Measurements from ENCODE around the gene OPCML. TPM values are rescaled to one million over a fixed set of nuclear protein-coding genes. Genes with fewer than 3 reads are reported as not detected.

Gene OPCML
- total RNA-seq, 1 experiment from 2014 or later = 0.13 TPM

- BruUV-seq (replicated peaks) = no TSS peak
- intact Hi-C loops (cut with micrococcal nuclease; ENCODE audit: unreplicated experiment) = no loop called here
- H3K36me3 ChIP-seq (ENCODE audit: insufficient read depth, low read length, poor library complexity, severe bottlenecking) = no peaks in the 10 kb centered on the region
- H3K27me3 ChIP-seq (replicated peaks; ENCODE audit: insufficient read depth, low read depth, low read length, poor library complexity) = no peaks in the 10 kb centered on the region
- TF ChIP-seq CTCF (conservative IDR thresholded peaks at IDR 0.05; ENCODE audit: low read depth, low read length) (no peak), EZH2 (IDR thresholded peaks at IDR 0.05; ENCODE audit: borderline replicate concordance, low read depth, low read length, poor library complexity, severe bottlenecking) (no peak)
- CTCF ChIA-PET = no interaction called here
- no peak overlapping the region for H3K4me3 ChIP-seq (ENCODE audit: low read depth, low read length, poor library complexity, severe bottlenecking)
- H3K9me3 ChIP-seq (ENCODE audit: low read depth, low read length, poor library complexity, severe bottlenecking) = peaks cover 26% of the 10 kb centered on the region
- POLR2A ChIA-PET (ENCODE audit: low non-redundant PET) = no interaction called here
- no peak for DNase-seq (ENCODE audit: low spot score)
- no peaks in the 10 kb centered on the region for H3K4me1 ChIP-seq (ENCODE audit: insufficient read depth, low read length, poor library complexity, severe bottlenecking)
- H3K27ac ChIP-seq (ENCODE audit: low read depth, low read length, poor library complexity, severe bottlenecking) = no peak overlapping the region
Measured at GRCh38 chr11:133425245-133425644, 107.1 kb downstream of the OPCML start.

DNA sequence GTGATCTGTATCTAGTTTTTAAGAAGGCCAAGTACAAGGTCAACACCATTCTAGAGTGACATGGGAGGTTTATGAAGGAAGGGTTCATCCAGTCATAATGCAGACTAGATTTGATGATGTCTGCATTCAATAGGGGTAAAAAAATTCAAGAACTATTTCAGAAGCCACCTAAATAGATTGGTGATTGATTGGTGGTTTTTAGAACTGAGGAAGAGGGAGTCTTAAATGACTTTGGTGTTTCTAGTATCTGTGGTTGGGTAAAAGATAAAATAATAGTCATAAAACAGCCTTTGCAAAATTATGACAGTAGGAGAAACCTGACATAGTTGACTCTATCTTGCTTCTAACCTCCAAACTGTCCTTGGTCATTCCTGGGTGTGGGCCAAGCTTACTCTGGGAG, 114.1 kb downstream of the OPCML start:
- Histone ChIP-seq H3K27me3 (replicated peaks; ENCODE audit: insufficient read depth, low read depth, low read length, poor library complexity) (no peaks in the 10 kb centered on the region), H3K27ac (ENCODE audit: low read depth, low read length, poor library complexity, severe bottlenecking) (no peak overlapping the region), H3K9me3 (ENCODE audit: low read depth, low read length, poor library complexity, severe bottlenecking) (peaks cover 10% of the 10 kb centered on the region), H3K4me1 (ENCODE audit: insufficient read depth, low read length, poor library complexity, severe bottlenecking) (no peaks in the 10 kb centered on the region), H3K4me3 (ENCODE audit: low read depth, low read length, poor library complexity, severe bottlenecking) (no peak overlapping the region), H3K36me3 (ENCODE audit: insufficient read depth, low read length, poor library complexity, severe bottlenecking) (no peaks in the 10 kb centered on the region)
- no peak for TF ChIP-seq CTCF (conservative IDR thresholded peaks at IDR 0.05; ENCODE audit: low read depth, low read length)
- no peak for TF ChIP-seq EZH2 (IDR thresholded peaks at IDR 0.05; ENCODE audit: borderline replicate concordance, low read depth, low read length, poor library complexity, severe bottlenecking)
- DNase-seq (ENCODE audit: low spot score) = no peak
- BruUV-seq (replicated peaks) = no TSS peak
- intact Hi-C loops (cut with micrococcal nuclease; ENCODE audit: unreplicated experiment) = no loop called here
- POLR2A ChIA-PET (ENCODE audit: low non-redundant PET) = no interaction called here
- CTCF ChIA-PET = no interaction called here

DNA sequence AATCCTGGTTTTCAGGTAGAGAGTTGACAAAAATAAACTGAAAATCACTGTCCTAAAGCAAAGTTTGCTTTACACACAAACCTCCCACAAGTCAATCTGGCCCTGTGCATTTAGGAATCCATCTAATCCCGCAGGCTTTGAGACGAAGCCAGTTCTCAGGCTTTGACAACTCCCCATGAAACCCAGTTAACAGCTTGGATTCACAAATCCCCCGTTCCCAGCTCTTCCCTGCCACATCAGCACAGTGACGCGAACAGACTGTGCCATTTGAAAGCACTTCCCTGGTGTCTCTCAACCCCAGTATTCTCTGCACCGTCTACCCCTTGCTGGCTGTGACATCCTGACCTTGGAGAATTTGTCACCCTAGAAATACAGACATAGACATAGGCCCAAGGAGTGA, 117.8 kb downstream of the OPCML start:
- TF ChIP-seq EZH2 (IDR thresholded peaks at IDR 0.05; ENCODE audit: borderline replicate concordance, low read depth, low read length, poor library complexity, severe bottlenecking) (no peak), CTCF (conservative IDR thresholded peaks at IDR 0.05; ENCODE audit: low read depth, low read length) (no peak)
- BruUV-seq (replicated peaks) = no TSS peak
- CTCF ChIA-PET = no interaction called here
- Histone ChIP-seq H3K27ac (ENCODE audit: low read depth, low read length, poor library complexity, severe bottlenecking) (no peak overlapping the region), H3K36me3 (ENCODE audit: insufficient read depth, low read length, poor library complexity, severe bottlenecking) (no peaks in the 10 kb centered on the region), H3K4me1 (ENCODE audit: insufficient read depth, low read length, poor library complexity, severe bottlenecking) (no peaks in the 10 kb centered on the region), H3K4me3 (ENCODE audit: low read depth, low read length, poor library complexity, severe bottlenecking) (no peak overlapping the region), H3K27me3 (replicated peaks; ENCODE audit: insufficient read depth, low read depth, low read length, poor library complexity) (no peaks in the 10 kb centered on the region), H3K9me3 (ENCODE audit: low read depth, low read length, poor library complexity, severe bottlenecking) (peaks cover 18% of the 10 kb centered on the region)
- no peak for DNase-seq (ENCODE audit: low spot score)
- intact Hi-C loops (cut with micrococcal nuclease; ENCODE audit: unreplicated experiment) = no loop called here
- POLR2A ChIA-PET (ENCODE audit: low non-redundant PET) = no interaction called here

Measured in A673 (cell line).